ENCODE data around the gene NDUFAF2. TPM values are rescaled to one million over a fixed set of nuclear protein-coding genes. Genes with fewer than 3 reads are reported as not detected.

The NDUFAF2 gene
- total RNA-seq, 1 experiment from 2014 or later, result 44.5 TPM

- Mint-ChIP-seq H3K36me3 (ENCODE audit: insufficient read depth, unreplicated experiment) (no peaks in the 10 kb centered on the region), H3K27ac (ENCODE audit: unreplicated experiment) (no peak overlapping the region), H3K9me3 (ENCODE audit: low read depth, unreplicated experiment) (no peaks in the 10 kb centered on the region), H3K4me1 (ENCODE audit: low read depth, unreplicated experiment) (no peaks in the 10 kb centered on the region), H3K4me3 (ENCODE audit: low read depth, unreplicated experiment) (no peak overlapping the region), H3K27me3 (ENCODE audit: unreplicated experiment) (no peaks in the 10 kb centered on the region)
- TF ChIP-seq CTCF (IDR thresholded peaks at IDR 0.05; ENCODE audit: unreplicated experiment), result no peak
- DNase-seq, result no peak
- BruUV-seq (replicated peaks), result no TSS peak
- CTCF ChIA-PET, result interaction anchor here (0.5 kb wide), 1 partner anchor 152 kb away, joined by 9 read pairs; no protein-coding TSS in a partner anchor
- intact Hi-C loops (cut with micrococcal nuclease; ENCODE audit: unreplicated experiment), result no loop called here
Measured at GRCh38 chr5:61120534-61120933, 175.5 kb downstream of the NDUFAF2 start.

GRCh38 chr5:61123145-61123544 lies 178.1 kb downstream of the NDUFAF2 start:
- no peaks in the 10 kb centered on the region for H3K4me1 Mint-ChIP-seq (ENCODE audit: low read depth, unreplicated experiment)
- H3K4me3 Mint-ChIP-seq (ENCODE audit: low read depth, unreplicated experiment), result no peak overlapping the region
- no peak overlapping the region for H3K27ac Mint-ChIP-seq (ENCODE audit: unreplicated experiment)
- intact Hi-C loops (cut with micrococcal nuclease; ENCODE audit: unreplicated experiment), result no loop called here
- H3K36me3 Mint-ChIP-seq (ENCODE audit: insufficient read depth, unreplicated experiment), result no peaks in the 10 kb centered on the region
- no TSS peak for BruUV-seq (replicated peaks)
- H3K27me3 Mint-ChIP-seq (ENCODE audit: unreplicated experiment), result no peaks in the 10 kb centered on the region
- no peak for DNase-seq
- CTCF ChIA-PET, result no interaction called here
- H3K9me3 Mint-ChIP-seq (ENCODE audit: low read depth, unreplicated experiment), result peaks cover 2% of the 10 kb centered on the region
- no peak for TF ChIP-seq CTCF (IDR thresholded peaks at IDR 0.05; ENCODE audit: unreplicated experiment)

- no peak for DNase-seq
- CTCF ChIA-PET, result no interaction called here
- intact Hi-C loops (cut with micrococcal nuclease; ENCODE audit: unreplicated experiment), result loop anchor here (10.0 kb wide), 1 partner anchor 175 kb away; no protein-coding TSS in a partner anchor
- H3K9me3 Mint-ChIP-seq (ENCODE audit: low read depth, unreplicated experiment), result peaks cover 2% of the 10 kb centered on the region
- BruUV-seq (replicated peaks), result no TSS peak
- H3K27me3 Mint-ChIP-seq (ENCODE audit: unreplicated experiment), result no peaks in the 10 kb centered on the region
- peaks cover 9% of the 10 kb centered on the region for H3K4me1 Mint-ChIP-seq (ENCODE audit: low read depth, unreplicated experiment)
- H3K36me3 Mint-ChIP-seq (ENCODE audit: insufficient read depth, unreplicated experiment), result no peaks in the 10 kb centered on the region
- H3K4me3 Mint-ChIP-seq (ENCODE audit: low read depth, unreplicated experiment), result no peak overlapping the region
- H3K27ac Mint-ChIP-seq (ENCODE audit: unreplicated experiment), result no peak overlapping the region
- TF ChIP-seq CTCF (IDR thresholded peaks at IDR 0.05; ENCODE audit: unreplicated experiment), result no peak
Measured at GRCh38 chr5:61130289-61130688, 185.3 kb downstream of the NDUFAF2 start.

GRCh38 chr5:61132559-61132958 lies 187.6 kb downstream of the NDUFAF2 start:
- no peak overlapping the region for H3K27ac Mint-ChIP-seq (ENCODE audit: unreplicated experiment)
- intact Hi-C loops (cut with micrococcal nuclease; ENCODE audit: unreplicated experiment), result loop anchor here (10.0 kb wide), 1 partner anchor 178 kb away; no protein-coding TSS in a partner anchor

More at GRCh38 chr5:61132559-61132958, 187.6 kb downstream of the NDUFAF2 start:
- no TSS peak for BruUV-seq (replicated peaks)
- Mint-ChIP-seq H3K9me3 (ENCODE audit: low read depth, unreplicated experiment) (no peaks in the 10 kb centered on the region), H3K27me3 (ENCODE audit: unreplicated experiment) (no peaks in the 10 kb centered on the region), H3K4me1 (ENCODE audit: low read depth, unreplicated experiment) (peaks cover 9% of the 10 kb centered on the region), H3K4me3 (ENCODE audit: low read depth, unreplicated experiment) (no peak overlapping the region), H3K36me3 (ENCODE audit: insufficient read depth, unreplicated experiment) (no peaks in the 10 kb centered on the region)
- no peak for DNase-seq
- CTCF ChIA-PET, result no interaction called here
- TF ChIP-seq CTCF (IDR thresholded peaks at IDR 0.05; ENCODE audit: unreplicated experiment), result no peak

Measured in Calu3 (cell line).